Fibroblast of skin of right biceps (primary cell): ENCODE measurements around the gene KIAA1755.
"Not testable (repeated sequence)": the region's sequence is repeated elsewhere in the genome, so short reads cannot be mapped to it uniquely, and the experiment has no call there.

Source experiments
- DNase-seq: peaks from one replicate; pipeline ENCODE4 v3.0.0-alpha.2; 2013

The KIAA1755 gene

GRCh38 chr20:38286586-38287531 lies 26.3 kb upstream of the KIAA1755 start:
- DNase-seq = no peak

GRCh38 chr20:38284893-38285444 lies 24.4 kb upstream of the KIAA1755 start:
- DNase-seq = no peak

- DNase-seq = not testable (repeated sequence)
Measured at GRCh38 chr20:38284066-38284650, 23.6 kb upstream of the KIAA1755 start.

- DNase-seq = no peak
Measured at GRCh38 chr20:38283236-38283635, 22.7 kb upstream of the KIAA1755 start.

- DNase-seq = not testable (repeated sequence)
Measured at GRCh38 chr20:38281176-38281915, 20.8 kb upstream of the KIAA1755 start.

GRCh38 chr20:38278763-38279162 lies 18.2 kb upstream of the KIAA1755 start:
- DNase-seq = no peak

- no peak for DNase-seq
Measured at GRCh38 chr20:38278131-38278530, 17.6 kb upstream of the KIAA1755 start.

DNA sequence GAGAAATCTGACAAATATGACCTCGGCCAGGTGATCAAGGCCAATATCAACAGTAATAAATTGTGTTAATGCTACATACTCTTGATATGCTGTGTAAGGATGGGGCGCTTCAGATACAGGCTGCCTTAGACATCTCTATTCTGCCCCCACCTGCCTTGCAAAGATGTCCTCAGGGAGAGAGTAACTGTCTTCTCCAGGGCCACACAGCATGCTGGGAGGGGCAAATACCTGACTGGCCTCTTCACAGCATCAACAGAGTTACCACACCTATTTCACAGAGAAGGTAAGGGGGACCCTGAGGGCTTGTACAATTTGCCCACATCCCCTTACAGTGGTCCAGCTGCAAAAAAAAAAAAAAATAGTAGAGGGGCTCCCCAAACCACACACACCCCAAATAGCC lies 17.2 kb upstream of the KIAA1755 start:
- DNase-seq = no peak

DNA sequence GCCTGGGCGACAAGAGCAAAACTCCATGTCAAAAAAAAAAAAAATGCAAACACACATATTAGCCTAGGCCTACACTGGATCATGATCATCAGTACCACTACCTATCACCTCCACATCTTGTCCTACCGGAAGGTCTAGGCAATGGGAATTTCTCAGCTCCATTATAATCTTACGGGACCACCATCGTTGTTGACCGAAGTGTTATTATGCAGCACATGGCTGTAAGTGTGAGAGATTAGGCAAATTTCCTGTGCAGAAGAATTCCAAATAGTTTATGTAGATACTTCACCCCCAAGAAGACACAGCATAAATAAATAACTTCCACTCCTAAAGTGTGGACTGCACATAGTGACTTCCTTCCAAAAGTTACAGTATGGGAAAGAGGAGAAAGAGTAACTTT lies 16.8 kb upstream of the KIAA1755 start:
- DNase-seq = no peak

DNA sequence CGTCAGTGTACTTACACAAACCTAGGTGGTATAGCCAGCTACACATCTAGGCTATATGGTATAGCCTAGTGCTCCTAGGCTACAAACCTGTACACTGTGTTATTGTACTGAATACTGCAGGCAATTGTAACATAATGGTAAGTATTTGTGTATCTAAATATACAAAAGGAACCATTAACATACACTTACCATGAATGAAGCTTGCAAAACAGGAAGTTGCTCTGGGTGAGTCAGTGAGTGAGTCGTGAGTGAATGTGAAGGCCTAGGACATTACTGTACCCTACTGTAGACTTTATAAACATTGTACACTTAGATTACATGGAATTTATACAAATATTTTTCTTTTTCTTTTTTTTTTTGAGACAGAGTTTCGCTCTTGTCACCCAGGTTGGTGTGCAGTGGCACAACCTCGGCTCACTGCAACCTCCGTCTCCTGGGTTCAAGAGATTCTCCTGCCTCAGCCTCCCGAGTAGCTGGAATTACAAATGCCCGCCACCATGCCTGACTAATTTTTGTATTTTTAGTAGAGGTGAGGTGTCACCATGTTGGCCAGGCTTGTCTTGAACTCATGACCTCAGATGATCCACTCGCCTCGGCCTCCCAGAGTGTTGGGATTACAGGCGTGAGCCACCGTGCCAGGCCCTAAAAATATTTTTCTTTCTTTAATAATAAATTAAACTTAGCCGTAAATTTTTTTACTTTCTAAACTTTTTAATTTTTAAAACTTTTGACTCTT lies 15.4 kb upstream of the KIAA1755 start:
- peak; percentile 93 for DNase-seq

GRCh38 chr20:38272961-38273360 lies 12.4 kb upstream of the KIAA1755 start:
- peak; percentile 55 for DNase-seq

- peak; percentile 62 for DNase-seq
Measured at GRCh38 chr20:38272398-38272797, 11.9 kb upstream of the KIAA1755 start.

- no peak for DNase-seq
Measured at GRCh38 chr20:38271608-38272120, 11.1 kb upstream of the KIAA1755 start.

DNA sequence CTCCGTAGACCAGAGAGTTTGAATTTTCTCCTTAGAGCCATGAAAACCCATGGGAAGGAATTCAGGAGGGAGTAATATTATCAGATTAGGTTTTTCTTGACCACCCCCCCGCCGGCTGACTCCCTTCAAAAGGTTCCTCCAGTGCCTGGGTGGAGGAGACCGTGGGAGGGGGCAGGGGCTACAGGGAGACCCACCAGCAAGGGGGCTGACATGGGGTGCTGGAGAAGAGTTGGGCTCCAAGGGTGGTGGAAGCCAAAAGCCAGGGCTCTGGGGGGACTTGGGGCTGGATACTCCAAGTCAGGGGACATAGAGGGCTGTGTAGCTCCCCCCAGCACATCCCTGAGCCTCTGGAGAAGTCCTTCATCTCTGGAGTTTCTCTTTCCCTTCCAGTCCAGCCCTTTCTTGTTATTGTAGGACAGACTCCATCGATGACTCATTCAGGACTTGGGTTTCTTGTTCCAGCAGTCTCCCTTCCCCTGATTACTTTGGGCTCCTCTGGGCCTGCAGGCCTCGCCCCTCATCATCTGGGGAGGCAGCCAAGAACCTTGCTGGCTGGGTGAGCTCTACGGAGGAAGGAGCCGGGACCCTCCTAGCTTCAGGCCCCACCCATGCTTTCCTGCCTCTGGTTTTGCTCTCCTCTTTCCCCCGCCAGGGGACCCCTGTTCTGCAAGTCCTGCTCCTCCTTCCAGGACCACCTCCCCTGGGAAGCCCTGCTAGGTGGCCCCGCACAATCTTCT lies 10.5 kb upstream of the KIAA1755 start:
- DNase-seq = peak; percentile 98

DNA sequence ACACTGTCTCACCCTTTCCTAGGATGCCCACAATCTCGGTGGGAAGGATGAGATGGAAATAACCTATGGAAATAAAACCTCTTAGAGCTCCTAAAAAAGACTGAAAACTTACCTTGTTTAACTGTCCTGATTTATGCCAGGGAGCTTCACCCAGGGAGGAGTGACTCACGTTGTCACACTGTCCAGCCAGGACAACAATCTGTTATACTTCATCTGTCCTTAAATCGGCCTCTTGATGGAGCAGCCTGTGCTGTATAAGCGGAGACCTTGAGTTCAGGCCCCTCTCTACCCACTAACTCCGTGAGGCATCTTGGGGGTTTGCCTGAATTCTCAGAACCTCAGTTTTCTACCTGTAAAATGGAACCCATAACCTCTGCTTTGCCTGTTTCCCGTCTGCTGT lies 9.2 kb upstream of the KIAA1755 start:
- no peak for DNase-seq

DNA sequence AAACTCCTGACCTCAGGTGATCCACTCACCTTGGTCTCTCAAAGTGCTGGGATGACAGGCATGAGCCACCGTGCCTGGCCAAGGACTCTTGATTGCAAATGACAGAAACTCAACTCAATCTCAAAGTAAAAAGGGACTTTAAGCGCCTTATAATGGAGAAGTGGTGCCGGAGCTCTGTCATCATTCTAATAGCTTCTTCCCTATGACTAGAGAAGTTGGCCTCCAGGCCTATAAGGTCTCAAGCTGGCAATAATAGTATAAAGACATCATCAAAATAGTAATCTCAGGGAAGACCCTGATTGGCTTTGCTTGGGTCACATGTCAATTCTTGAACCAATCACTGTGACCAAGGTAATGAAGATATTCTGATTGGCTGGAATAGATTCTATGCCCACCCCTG lies 8.5 kb upstream of the KIAA1755 start:
- no peak for DNase-seq

GRCh38 chr20:38267901-38268514 lies 7.5 kb upstream of the KIAA1755 start:
- DNase-seq = no peak

- no peak for DNase-seq
Measured at GRCh38 chr20:38267296-38267695, 6.8 kb upstream of the KIAA1755 start.

DNA sequence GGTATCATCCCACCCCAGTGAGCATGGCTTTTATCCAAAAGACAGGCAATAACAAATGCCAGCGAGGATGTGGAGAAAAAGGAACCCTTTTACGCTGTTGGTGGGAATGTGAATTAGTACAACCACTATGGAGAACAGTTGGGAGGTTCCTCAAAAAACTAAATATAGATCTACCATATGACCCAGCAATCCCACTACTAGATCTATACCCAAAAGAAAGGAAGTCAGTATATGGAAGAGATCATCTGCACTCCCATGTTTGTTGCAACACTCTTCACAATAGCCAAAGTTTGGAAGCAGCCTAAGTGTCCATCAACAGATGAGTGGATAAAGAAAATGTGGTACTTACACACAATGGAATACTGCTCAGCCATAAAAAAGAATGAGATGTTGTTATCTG lies 5.9 kb upstream of the KIAA1755 start:
- DNase-seq = no peak

DNA sequence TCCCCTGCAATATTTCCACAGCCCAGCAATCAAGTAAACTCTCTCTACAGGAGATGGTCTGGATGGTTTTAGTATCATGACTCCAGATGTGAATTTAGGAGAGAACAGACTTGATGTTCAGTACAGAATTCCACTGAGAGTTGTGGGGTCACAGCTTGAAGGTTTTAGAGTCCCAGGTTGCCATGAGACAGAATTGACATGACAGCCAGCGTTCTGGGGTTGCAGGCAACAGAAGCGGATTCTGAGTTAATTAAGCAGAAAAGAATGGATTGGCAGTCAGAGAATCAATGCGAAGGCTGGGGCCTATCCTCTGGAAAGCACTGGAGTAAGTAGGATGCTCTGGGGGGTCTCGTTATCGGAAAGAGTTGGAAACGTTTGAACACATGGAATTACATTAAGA lies 2.4 kb upstream of the KIAA1755 start:
- no peak for DNase-seq

DNA sequence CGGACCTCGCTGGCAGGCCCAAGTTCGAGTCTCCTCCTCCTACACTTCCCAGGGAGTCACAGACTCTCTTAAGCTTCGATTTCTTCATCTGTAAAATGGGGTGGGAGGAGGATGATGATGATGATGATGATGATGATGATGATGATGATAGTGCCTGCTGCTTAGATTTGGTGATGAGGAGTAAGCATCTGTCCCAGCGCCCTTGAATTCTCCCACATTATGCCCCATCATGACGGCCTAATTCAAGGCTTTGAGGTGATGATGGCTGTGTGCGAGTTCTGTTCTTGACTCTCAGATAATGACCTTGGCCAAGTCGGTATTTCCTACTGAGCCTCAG lies 487 bp upstream of the KIAA1755 start:
- no peak for DNase-seq
